HG02642 (cell line): ENCODE data around the gene STON1.
"Not testable (repeated sequence)": the region's sequence is repeated elsewhere in the genome, so short reads cannot be mapped to it uniquely, and the experiment has no call there.

ENCODE experiments used
- ATAC-seq: cut with Tn5 transposase; IDR thresholded peaks from one replicate; pipeline ENCODE4 v1.9.1; 2021; ENCODE audit warnings: mild to moderate bottlenecking; ENCODE audit not compliant: unreplicated experiment, poor library complexity

STON1 gene

DNA sequence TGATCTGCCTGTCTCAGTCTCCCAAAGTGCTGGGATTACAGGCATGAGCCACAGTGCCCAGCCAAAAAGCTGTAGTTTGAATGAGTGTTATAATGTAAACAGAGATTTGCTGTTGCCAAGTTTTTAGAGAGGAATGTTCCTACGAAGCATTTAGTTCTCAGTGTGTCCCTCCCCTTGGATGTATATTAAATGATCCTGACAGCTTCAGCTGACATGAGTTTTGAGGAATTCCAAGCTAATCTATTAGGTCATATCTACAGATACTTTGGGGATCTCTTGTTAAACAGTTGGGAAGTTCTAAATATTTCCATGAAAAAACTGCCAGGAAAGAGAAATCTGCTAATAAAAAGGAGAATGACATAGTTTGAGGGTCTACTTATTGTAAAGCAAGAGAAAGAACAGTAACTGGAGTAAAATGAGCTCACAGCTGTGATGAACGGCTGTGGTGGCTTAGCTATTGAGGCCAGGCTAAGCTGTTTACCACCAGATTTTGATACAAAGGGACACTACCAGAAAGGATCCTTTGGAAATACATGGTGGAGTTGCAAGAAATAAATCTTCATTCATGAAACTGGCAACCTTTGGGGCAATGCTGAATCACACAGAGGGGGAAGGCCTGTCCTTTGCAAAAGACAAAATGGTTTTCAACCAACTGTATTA lies 2.6 kb upstream of the STON1 start:
- no peak for ATAC-seq

DNA sequence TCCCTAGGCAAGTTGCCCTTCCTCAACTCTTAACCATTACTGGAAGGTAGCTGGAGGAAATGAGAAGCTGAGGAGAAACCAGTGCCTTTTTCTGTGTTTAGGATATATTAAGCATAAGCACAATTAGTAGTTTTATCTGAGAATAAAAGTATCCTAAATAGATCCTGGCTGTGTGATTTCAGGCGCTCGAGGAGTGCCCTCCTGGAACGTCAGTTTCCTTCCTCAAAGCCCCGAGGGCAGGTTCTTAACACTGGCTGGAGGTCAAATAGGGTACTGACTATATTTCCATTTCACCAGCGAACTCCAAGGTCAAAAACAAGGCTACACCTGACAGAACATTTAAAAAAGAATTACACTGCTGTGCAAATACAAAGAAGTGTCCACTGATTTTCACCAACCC lies 1.5 kb upstream of the STON1 start:
- no peak for ATAC-seq

DNA sequence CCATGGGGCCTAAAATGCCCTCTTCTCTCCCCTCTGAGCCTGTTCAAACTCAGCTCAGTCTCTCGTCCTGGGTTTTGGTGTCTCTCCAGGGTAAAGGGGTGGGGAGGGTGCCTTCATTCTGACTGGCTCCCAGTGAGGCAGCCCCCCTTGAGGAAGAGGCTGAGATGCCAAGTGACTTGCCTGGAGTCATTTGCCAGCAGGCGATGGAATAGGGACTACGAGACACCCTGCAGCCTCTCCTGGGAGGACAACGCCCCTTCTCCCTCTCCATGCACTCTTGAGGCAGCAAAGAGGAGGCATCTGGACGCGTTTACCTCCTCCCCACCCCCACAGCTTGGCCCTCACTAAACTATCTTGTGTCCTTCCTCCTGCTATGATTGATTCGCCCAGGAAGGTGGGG lies 760 bp upstream of the STON1 start:
- no peak for ATAC-seq

DNA sequence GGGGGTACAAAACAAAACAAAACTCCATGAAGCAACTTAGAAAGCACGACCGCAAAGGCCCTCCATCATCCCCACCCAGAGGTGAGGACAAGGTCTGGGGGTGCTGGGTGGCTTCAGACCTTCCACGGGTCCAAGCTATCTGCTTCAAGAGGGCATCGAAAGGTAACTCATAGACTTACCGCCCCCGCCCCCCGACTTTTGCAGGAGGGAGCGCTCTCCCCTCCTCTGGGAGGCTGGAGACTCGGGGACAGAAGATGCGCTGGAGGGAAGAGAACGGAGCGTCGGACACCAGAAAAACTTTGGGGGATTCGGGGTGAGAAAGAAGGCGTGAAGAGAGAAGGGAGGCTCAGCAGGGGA lies 300 bp upstream of the STON1 start:
- no peak for ATAC-seq

DNA sequence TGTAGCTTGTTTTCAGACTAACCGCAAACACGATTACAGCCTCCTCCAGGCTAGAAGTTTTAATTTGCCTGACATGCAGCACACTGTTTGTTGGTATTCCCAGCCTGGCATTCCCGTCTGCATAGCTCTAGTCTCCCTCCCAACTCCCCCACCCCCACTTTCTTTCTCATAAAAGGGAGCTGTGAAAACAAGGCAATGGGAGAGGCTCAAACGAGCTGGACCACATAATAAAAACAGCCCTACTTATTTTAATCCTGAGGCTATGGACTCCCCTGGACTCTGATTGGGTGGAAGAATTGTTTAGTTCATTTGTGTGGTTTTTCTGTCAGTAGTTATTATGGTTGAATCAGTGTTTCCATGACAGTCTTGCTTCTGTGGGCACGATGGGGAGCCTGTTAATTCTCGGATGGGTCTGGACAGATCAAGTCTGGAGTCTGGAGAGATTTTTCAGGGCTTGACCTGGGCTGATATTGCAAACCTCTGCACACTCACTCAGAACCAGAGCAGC lies 1.2 kb downstream of the STON1 start:
- ATAC-seq = no peak

DNA sequence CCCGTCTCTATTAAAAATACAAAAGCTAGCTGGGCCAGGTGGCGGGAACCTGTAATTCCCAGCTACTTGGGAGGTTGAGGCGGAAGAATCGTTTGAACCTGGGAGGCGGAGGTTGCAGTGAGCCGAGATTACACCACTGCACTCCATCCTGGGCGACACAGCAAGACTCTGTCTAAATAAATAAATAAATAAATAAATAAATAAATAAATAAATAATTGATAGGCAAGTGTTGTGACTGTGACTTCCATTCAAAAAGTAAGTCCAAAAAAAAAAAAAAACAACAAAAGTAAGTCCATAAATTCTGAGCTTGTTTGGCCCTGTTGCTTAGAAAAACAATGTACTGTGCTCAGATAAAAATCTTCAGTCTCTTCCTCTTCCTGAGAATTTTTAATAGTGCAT lies 2.2 kb downstream of the STON1 start:
- no peak for ATAC-seq

DNA sequence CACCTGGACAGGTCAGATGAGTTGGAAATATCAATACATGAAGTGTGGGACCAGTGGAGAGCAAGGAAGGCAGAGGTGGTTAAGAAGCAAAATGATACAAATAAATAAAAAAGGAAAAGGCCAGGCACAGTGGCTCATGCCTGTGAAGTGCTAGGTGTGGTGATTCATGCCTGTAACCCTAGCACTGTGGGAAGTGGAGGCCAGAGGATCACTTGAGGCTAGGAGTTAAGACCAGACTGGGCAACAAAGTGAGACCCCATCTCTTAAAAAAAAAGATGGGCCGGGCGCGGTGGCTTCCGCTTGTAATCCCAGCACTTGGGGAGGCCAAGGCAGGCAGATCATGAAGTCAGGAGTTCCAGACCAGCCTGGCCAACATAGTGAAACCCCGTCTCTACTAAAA lies 2.9 kb downstream of the STON1 start:
- ATAC-seq = no peak

DNA sequence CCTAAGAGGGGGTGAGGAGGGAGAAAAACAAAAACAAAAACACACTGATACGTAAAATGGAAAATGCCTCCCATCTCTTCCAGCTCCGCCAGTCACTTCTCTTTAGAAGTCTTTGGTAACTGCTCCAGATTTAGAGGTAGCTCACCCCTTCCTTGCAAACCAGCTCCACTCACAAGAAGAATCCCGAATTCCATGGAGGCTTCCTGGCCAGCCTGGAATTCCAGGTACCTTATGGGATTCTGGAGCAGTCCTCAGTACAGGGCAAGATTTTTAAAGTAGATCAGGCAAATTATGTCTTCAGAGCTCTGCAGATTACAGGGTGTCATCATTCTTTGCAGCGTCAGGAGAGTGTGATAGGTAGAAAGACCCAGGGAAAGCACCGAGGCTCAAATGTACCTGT lies 4.8 kb downstream of the STON1 start:
- no peak for ATAC-seq

DNA sequence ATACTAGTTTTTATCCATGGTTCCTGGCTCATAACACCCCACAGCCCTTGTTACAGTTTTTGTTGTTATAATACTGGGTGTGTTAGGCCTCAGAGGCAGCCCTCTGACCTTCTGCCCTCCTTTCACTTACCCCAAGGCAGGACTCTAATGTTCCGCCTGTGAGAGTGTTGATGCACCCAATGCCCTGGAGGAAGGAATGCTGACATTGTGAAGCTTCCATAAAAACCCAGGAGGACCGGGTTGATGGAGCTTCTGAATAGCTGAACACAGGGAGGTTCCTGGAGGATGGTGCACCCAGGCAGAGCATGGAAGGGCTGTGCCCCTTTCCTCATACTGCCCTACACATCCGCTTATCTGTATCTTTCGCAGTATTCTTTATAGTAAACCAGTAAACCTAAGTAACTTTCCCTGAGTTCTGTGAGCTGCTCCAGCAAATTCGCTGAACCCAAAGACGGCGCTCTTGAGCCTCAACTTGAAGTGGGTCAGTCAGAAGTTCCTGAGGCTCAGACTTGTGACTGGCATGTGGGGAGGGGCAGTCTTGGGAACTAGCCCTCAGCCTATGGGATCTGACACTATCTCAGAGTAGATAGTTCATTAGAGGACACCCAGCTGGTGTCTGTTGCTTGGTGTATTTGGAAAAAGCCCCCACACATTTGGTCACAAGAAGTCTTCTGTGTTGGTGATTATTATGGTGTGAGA lies 10.4 kb downstream of the STON1 start:
- ATAC-seq = no peak

DNA sequence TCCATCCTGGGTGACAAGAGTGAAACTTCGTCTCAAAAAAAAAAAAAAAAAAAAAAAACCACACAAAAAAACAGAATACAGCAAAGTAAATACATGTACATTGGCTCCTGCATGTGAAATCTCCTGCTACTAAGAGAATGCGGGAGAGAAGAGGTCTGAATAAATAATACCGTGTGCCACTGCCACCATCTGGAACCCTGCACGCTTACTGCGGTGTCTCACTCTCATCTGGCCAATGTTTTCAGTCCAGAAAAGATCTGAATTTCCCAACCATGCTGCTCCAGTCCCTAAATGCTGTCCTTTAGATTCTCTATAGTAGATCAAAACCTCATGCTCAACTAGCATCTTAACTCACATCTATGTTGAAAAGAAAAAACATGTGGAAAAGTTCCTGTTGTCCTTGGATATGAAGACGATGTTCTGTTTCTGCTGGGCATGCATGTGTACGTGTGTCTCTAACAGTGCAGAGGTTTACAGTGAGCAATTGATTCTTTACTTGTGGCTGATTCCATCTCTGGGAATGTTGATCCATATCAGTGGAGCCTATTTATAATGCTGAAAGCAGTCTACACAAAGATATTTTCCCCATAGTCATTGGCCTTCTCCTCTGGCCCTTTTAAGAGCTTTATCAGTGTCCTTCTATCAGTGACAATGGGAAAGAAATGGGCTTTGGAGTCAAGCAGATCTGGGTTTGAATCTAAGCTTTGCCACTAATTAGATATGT lies 11.9 kb downstream of the STON1 start:
- ATAC-seq = no peak

DNA sequence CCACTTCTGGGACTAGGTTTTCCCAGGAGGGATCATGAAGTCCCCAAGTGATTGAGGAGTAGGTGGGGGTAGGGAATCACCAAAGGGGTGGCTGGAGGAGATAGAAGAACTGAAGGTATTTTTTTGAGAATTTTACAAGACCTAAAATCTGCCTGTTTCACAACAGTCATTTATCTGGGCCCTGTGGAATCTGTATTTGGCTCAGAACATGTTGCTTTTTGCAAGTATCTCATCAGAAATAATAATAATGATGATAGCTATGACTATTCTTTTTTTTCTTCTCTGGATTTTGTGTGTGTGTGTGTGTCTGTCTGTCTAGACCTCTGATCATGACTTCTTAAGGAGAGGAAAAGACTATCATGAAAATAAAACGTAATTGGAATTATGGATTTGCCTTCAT lies 13.9 kb downstream of the STON1 start:
- ATAC-seq = no peak

DNA sequence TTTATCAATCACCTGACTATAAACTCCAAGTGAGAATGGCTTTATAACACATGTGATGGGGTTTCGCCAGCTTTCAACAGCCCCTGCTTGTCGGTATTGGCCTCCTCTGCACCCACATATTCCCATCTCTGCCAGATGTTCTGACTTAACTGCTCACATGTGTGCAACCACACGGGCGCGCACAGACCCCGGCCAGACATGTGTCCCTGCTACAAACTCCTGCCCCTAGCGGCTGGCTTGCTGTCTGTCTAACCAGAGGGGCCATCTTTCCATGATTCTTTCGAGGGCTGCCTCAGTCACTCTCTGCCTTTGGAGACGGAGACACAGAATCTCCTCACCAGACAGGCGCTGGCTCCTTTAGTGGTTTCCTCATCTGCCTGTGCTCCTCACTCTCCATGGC lies 15.3 kb downstream of the STON1 start:
- no peak for ATAC-seq

DNA sequence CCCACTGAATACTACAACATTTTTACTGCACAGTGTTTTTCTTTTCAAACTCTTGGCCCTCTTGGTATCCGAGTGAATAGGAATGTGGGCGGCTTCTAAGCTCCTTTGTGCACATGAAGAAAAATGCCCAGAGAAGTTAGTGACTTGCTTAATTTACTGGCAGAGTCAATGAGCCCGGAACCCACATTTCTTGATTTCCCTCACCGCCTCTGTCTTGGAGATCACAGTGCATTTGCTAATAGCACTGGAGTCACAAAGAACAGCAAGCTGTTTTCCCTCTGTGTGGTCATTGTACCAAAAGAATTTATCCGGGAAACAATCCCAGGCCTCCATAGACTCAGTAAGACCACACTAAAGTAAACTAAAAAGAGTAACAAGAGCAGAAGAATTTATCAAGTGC lies 18.9 kb downstream of the STON1 start:
- no peak for ATAC-seq

DNA sequence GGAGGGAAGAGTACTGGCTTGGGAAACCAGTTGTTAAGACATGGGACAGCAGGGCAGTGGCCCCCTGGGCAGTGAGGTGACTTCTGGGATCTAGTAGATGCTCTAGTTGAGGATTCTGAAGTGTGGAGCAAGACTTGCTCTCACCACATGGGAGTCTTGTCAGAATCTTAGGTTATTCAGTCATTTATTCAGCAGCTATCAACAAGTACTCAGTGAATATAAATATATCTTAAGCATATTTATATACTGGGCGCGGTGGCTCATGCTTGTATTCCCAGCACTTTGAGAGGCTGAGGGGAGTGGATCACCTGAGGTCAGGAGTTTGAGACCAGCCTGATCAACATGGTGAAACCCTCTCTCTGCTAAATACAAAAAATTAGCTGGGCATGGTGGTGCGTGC lies 20.0 kb downstream of the STON1 start:
- ATAC-seq = no peak

DNA sequence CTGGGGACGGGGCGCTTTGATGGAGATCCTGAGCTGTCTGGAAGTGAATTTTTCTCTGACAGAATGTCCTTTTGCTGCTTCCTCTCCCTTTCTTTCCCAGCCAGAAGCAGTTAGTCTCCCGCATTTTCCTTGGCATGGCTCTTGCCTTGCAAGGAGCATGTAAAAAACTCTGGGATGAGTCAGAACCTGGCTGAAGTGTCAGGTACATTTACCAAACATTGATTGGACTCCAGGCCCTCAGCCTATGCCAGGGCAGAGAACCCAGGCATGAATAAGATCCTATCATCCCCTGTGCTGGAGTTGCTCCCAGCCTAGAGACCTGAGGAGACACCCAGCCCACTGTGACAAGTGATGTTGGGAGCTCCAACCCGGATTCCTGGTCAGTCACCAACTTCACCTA lies 21.6 kb downstream of the STON1 start:
- ATAC-seq = no peak

DNA sequence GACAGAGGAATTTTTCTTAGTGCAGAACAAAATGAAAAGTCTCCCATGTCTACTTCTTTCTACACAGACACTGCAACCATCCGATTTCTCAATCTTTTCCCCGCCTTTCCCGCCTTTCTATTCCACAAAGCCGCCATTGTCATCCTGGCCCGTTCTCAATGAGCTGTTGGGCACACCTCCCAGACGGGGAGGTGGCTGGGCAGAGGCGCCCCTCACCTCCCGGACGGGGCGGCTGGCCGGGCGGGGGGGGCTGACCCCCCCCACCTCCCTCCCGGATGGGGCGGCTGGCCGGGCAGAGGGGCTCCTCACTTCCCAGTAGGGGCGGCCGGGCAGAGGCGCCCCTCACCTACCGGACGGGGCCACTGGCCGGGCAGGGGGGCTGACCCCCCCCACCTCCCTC lies 25.1 kb downstream of the STON1 start:
- ATAC-seq = not testable (repeated sequence)

DNA sequence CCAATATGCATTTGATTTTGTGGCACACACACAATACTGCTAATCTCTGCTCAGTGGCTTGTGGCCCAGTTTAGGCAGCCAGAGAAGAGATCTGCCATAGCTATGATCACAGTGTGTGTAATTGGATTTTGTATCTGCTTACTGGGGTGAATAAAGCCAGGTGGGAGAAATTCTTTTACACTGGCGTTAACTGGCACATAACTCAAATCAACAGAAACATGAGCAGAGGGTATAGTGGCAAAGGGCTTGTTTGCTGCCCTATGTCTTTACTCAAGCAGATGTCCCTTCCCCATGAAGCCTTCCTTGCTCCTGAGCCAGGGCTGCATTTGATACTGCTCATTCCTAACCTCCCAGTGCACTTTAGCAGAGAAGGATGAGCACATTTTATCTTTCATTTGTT lies 28.5 kb downstream of the STON1 start:
- no peak for ATAC-seq

DNA sequence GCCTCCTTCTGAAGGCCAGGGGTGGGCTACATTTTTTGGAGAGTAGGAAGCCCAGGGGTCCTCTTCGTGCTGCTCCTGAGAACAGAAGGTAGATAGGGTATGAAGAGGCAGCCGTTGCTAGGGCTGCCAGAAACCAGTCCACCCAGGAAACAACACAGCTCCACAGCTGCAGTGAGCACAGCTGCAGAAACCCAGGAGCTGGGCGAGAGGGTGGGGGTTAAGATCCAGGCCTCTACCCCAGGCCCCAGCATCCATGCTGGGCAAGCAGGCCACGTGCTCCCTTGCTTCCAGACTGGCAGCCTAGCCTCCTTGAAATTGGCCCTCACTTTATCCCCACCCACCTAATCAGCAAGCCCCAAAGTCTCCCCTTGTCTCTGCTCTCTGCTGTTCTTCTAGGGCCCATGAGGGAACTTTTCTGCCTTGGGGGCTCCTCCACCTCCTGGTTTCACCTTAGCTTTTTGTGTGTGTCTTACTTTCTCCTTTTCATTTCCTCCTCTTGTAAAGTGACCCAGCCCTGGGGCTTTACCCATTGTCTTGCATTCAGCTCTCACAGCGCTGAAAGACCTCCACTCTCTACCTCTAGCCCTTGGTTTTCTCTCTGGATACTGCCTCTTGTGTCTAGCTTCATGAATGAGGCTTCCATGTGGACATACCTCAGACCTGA lies 30.7 kb downstream of the STON1 start:
- no peak for ATAC-seq

DNA sequence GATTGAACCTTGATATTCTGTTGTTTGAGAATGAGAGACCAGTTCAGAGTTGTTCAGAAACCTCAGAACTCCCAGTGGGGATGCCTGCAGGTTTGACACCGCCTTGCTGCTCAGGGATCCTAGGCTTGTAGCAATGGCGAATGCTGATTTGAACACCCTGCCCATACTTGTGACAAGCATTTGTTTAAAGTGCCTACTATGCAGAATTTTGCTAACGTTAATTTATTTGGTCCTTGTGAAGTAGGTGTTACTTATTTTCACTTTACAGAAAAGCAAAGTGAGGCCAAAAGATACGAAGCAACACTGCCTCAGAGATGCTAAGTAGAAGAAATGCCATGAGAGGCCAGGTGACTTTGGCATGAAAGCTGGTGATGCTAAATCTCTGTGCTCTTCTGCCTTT lies 32.3 kb downstream of the STON1 start:
- ATAC-seq = no peak

DNA sequence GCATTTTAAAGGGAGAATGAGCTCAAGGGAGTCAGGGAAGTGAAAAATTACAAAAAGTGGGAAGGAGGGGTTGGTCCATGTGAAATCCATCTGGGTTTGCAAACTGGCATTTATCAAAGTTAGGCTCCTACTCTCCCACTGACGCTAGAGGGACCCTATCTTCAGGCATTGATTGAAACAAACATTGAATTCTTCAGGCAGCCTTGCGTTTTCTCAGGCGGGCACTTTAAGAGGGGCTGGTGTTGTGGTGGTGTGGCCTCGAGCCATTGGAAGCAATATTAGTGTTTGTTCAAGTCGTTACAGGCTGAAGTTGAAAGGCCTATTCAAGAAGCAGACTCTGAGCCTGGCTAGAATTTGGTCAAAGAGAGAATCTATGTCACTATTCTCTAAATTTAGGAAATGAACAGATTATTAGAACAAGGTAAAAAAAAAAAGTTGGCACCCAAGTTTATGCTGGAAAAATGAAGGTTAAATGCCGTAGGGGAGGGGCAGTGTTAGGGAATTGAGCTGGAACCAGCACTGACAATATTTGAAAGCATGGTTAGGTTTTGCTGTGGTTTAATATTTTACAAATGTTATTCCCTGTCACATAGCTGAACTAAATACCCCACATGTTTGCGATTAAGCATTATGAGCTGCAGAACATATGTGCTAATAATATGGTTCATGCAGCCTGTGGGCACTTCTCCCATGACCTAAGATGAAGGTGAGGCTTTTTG lies 36.8 kb downstream of the STON1 start:
- no peak for ATAC-seq
